D721Med (cell line): ENCODE results near the gene ACSM2A.
"Not testable (repeated sequence)": the region's sequence is repeated elsewhere in the genome, so short reads cannot be mapped to it uniquely, and the experiment has no call there.

Experiments used
- DNase-seq: peaks from one replicate; pipeline ENCODE4 v3.0.0; 2011; ENCODE audit warnings: low spot score; ENCODE audit not compliant: insufficient read length
- FAIRE-seq: peaks from 2 replicates; lab custom pipeline; 2011; peaks lifted over from hg19 to GRCh38; lab: Jason Lieb, UNC
- CTCF ChIP-seq: IDR thresholded peaks from 2 replicates; pipeline ENCODE4 v1.5.1; 2012; ENCODE audit warnings: mild to moderate bottlenecking, control low read depth; ENCODE audit not compliant: insufficient read depth; ENCODE audit errors: missing control alignments

The ACSM2A gene

GRCh38 chr16:20424129-20424866 lies 27.0 kb upstream of the ACSM2A start:
- FAIRE-seq (no peak), DNase-seq (no peak)
- TF ChIP-seq CTCF: no peak

- FAIRE-seq, DNase-seq: not testable (repeated sequence)
Observed at GRCh38 chr16:20427401-20427797, 23.9 kb upstream of the ACSM2A start.

GRCh38 chr16:20429499-20429898 lies 21.8 kb upstream of the ACSM2A start:
- FAIRE-seq, DNase-seq: not testable (repeated sequence)

GRCh38 chr16:20430480-20430879 lies 20.8 kb upstream of the ACSM2A start:
- DNase-seq, FAIRE-seq: not testable (repeated sequence)

- DNase-seq: no peak
- no peak for TF ChIP-seq CTCF
- FAIRE-seq: no peak
Observed at GRCh38 chr16:20430948-20431347, 20.4 kb upstream of the ACSM2A start.

- not testable (repeated sequence) for FAIRE-seq, DNase-seq
Observed at GRCh38 chr16:20438950-20439349, 12.4 kb upstream of the ACSM2A start.

- not testable (repeated sequence) for DNase-seq, FAIRE-seq
Observed at GRCh38 chr16:20439820-20440231, 11.5 kb upstream of the ACSM2A start.

- not testable (repeated sequence) for FAIRE-seq, DNase-seq
Observed at GRCh38 chr16:20440731-20441130, 10.6 kb upstream of the ACSM2A start.

GRCh38 chr16:20441191-20441590 lies 10.1 kb upstream of the ACSM2A start:
- FAIRE-seq (no peak), DNase-seq (no peak)
- TF ChIP-seq CTCF: no peak

GRCh38 chr16:20441859-20442258 lies 9.5 kb upstream of the ACSM2A start:
- not testable (repeated sequence) for DNase-seq

GRCh38 chr16:20446652-20447393 lies 4.5 kb upstream of the ACSM2A start:
- not testable (repeated sequence) for FAIRE-seq, DNase-seq

More at GRCh38 chr16:20441859-20442258, 9.5 kb upstream of the ACSM2A start:
- FAIRE-seq: not testable (repeated sequence)

- not testable (repeated sequence) for DNase-seq, FAIRE-seq
Observed at GRCh38 chr16:20453633-20454032, 2.3 kb downstream of the ACSM2A start.

- not testable (repeated sequence) for DNase-seq, FAIRE-seq
Observed at GRCh38 chr16:20459227-20459626, 7.9 kb downstream of the ACSM2A start.

GRCh38 chr16:20460313-20460712 lies 9.0 kb downstream of the ACSM2A start:
- not testable (repeated sequence) for DNase-seq, FAIRE-seq

- not testable (repeated sequence) for DNase-seq, FAIRE-seq
Observed at GRCh38 chr16:20468954-20469353, 17.6 kb downstream of the ACSM2A start.

- not testable (repeated sequence) for DNase-seq, FAIRE-seq
Observed at GRCh38 chr16:20469930-20470329, 18.6 kb downstream of the ACSM2A start.
